ENCODE results near the gene PDCD1.

DNA sequence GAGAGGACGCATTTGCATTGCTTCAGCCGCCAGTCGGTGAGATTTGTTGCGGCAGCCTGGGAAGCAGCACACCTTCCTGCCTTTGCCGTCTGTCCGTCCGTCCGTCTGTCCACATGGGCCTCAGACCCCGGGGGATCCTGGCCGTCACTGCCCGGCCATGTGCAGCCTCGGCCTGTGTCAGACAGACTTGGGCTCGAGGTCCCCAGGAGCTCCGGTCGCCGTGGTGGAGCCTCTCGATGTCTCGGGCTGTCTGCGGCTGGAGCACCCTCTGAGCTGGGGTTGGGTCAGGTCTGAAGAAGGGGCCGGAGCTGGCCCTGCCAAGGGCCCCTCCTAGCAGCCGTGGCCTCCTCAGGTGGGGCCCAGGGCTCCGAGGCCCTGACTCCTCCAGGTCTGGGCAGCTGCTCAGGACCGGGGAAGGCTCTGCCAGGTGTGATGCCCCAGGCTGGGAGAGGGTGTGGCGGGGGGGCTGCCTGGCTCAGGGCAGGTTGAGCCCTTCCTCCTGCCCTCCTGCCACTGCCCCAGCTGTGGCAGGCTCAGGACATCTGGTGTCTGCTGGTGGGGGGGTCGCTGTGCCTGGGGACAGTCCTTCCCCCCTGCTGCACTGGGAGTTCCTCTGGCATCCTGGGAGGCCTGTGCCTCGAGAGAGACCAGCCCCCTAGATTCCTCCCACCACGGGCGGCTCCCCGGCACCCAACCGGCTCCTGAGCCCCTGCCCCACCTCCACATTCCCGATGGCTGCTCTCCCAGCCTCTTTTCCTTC is 37.9 kb downstream of the PDCD1 start:
- TF ChIP-seq, protein P1, sequence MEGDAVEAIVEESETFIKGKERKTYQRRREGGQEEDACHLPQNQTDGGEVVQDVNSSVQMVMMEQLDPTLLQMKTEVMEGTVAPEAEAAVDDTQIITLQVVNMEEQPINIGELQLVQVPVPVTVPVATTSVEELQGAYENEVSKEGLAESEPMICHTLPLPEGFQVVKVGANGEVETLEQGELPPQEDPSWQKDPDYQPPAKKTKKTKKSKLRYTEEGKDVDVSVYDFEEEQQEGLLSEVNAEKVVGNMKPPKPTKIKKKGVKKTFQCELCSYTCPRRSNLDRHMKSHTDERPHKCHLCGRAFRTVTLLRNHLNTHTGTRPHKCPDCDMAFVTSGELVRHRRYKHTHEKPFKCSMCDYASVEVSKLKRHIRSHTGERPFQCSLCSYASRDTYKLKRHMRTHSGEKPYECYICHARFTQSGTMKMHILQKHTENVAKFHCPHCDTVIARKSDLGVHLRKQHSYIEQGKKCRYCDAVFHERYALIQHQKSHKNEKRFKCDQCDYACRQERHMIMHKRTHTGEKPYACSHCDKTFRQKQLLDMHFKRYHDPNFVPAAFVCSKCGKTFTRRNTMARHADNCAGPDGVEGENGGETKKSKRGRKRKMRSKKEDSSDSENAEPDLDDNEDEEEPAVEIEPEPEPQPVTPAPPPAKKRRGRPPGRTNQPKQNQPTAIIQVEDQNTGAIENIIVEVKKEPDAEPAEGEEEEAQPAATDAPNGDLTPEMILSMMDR (IDR thresholded peaks at IDR 0.05), result no peak
- TF ChIP-seq POLR2AphosphoS5 (IDR thresholded peaks at IDR 0.05), result no peak
- no peak for TF ChIP-seq POLR2A (IDR thresholded peaks at IDR 0.05)
